ENCODE measurements around the gene FNBP1. TPM values are rescaled to one million over a fixed set of nuclear protein-coding genes. Genes with fewer than 3 reads are reported as not detected.

The FNBP1 gene
- total RNA-seq, 1 experiment from 2014 or later, result 16.6 TPM

- peak; percentile 64 for DNase-seq (ENCODE audit: low spot score)
- in situ Hi-C loops (cut with HindIII; ENCODE audit: low sequenced_read_pairs), result no loop called here
These were observed 156.5 kb downstream of the FNBP1 start for GRCh38 chr9:129886226-129887174.

GRCh38 chr9:129885670-129886106, 157.3 kb downstream of the FNBP1 start:
- in situ Hi-C loops (cut with HindIII; ENCODE audit: low sequenced_read_pairs), result no loop called here
- peak; percentile 70 for DNase-seq (ENCODE audit: low spot score)

GRCh38 chr9:129885018-129885669, 157.8 kb downstream of the FNBP1 start:
- in situ Hi-C loops (cut with HindIII; ENCODE audit: low sequenced_read_pairs), result no loop called here
- peak; percentile 62 for DNase-seq (ENCODE audit: low spot score)

- in situ Hi-C loops (cut with HindIII; ENCODE audit: low sequenced_read_pairs), result no loop called here
These were observed 158.6 kb downstream of the FNBP1 start for GRCh38 chr9:129884220-129885017.

GRCh38 chr9:129881547-129882324, 161.3 kb downstream of the FNBP1 start:
- DNase-seq (ENCODE audit: low spot score), result no peak
- in situ Hi-C loops (cut with HindIII; ENCODE audit: low sequenced_read_pairs), result no loop called here

More at GRCh38 chr9:129884220-129885017, 158.6 kb downstream of the FNBP1 start:
- peak; percentile 91 for DNase-seq (ENCODE audit: low spot score)

GRCh38 chr9:129880654-129881546, 162.1 kb downstream of the FNBP1 start:
- no peak for DNase-seq (ENCODE audit: low spot score)
- in situ Hi-C loops (cut with HindIII; ENCODE audit: low sequenced_read_pairs), result no loop called here

- no peak for DNase-seq (ENCODE audit: low spot score)
- in situ Hi-C loops (cut with HindIII; ENCODE audit: low sequenced_read_pairs), result no loop called here
These were observed 162.9 kb downstream of the FNBP1 start for GRCh38 chr9:129879991-129880653.

- in situ Hi-C loops (cut with HindIII; ENCODE audit: low sequenced_read_pairs), result no loop called here
- no peak for DNase-seq (ENCODE audit: low spot score)
These were observed 163.8 kb downstream of the FNBP1 start for GRCh38 chr9:129879103-129879699.

- DNase-seq (ENCODE audit: low spot score), result no peak
- in situ Hi-C loops (cut with HindIII; ENCODE audit: low sequenced_read_pairs), result no loop called here
These were observed 164.7 kb downstream of the FNBP1 start for GRCh38 chr9:129878291-129878690.

GRCh38 chr9:129876815-129877214, 166.2 kb downstream of the FNBP1 start:
- in situ Hi-C loops (cut with HindIII; ENCODE audit: low sequenced_read_pairs), result no loop called here
- DNase-seq (ENCODE audit: low spot score), result no peak

GRCh38 chr9:129875687-129876395, 167.1 kb downstream of the FNBP1 start:
- peak; percentile 85 for DNase-seq (ENCODE audit: low spot score)
- in situ Hi-C loops (cut with HindIII; ENCODE audit: low sequenced_read_pairs), result no loop called here

GRCh38 chr9:129875181-129875611, 167.8 kb downstream of the FNBP1 start:
- in situ Hi-C loops (cut with HindIII; ENCODE audit: low sequenced_read_pairs), result no loop called here
- DNase-seq (ENCODE audit: low spot score), result no peak

- in situ Hi-C loops (cut with HindIII; ENCODE audit: low sequenced_read_pairs), result no loop called here
- DNase-seq (ENCODE audit: low spot score), result no peak
These were observed 168.5 kb downstream of the FNBP1 start for GRCh38 chr9:129874261-129875101.

- DNase-seq (ENCODE audit: low spot score), result no peak
- in situ Hi-C loops (cut with HindIII; ENCODE audit: low sequenced_read_pairs), result no loop called here
These were observed 169.3 kb downstream of the FNBP1 start for GRCh38 chr9:129873563-129874190.

GRCh38 chr9:129871046-129871445, 171.9 kb downstream of the FNBP1 start:
- in situ Hi-C loops (cut with HindIII; ENCODE audit: low sequenced_read_pairs), result no loop called here
- DNase-seq (ENCODE audit: low spot score), result no peak
